ENCODE measurements around the gene KLK8. TPM values are rescaled to one million over a fixed set of nuclear protein-coding genes. Genes with fewer than 3 reads are reported as not detected.

The KLK8 gene
- total RNA-seq, 1 experiment from 2014 or later = not detected

GRCh38 chr19:51000981-51001380 lies 423 bp downstream of the KLK8 start:
- intact Hi-C loops (cut with micrococcal nuclease; ENCODE audit: unreplicated experiment) = no loop called here
- TF ChIP-seq CTCF (conservative IDR thresholded peaks at IDR 0.05; ENCODE audit: low read depth, low read length) (no peak), EZH2 (IDR thresholded peaks at IDR 0.05; ENCODE audit: borderline replicate concordance, low read depth, low read length, poor library complexity, severe bottlenecking) (no peak)
- Histone ChIP-seq H3K27me3 (replicated peaks; ENCODE audit: insufficient read depth, low read depth, low read length, poor library complexity) (peaks cover 10% of the 10 kb centered on the region), H3K4me1 (ENCODE audit: insufficient read depth, low read length, poor library complexity, severe bottlenecking) (no peaks in the 10 kb centered on the region), H3K9me3 (ENCODE audit: low read depth, low read length, poor library complexity, severe bottlenecking) (no peaks in the 10 kb centered on the region), H3K27ac (ENCODE audit: low read depth, low read length, poor library complexity, severe bottlenecking) (no peak overlapping the region), H3K36me3 (ENCODE audit: insufficient read depth, low read length, poor library complexity, severe bottlenecking) (no peaks in the 10 kb centered on the region), H3K4me3 (ENCODE audit: low read depth, low read length, poor library complexity, severe bottlenecking) (no peak overlapping the region)
- DNase-seq (ENCODE audit: low spot score) = no peak
- ChIA-PET CTCF (no interaction called here), POLR2A (ENCODE audit: low non-redundant PET) (no interaction called here)
- no TSS peak for BruUV-seq (replicated peaks)

DNA sequence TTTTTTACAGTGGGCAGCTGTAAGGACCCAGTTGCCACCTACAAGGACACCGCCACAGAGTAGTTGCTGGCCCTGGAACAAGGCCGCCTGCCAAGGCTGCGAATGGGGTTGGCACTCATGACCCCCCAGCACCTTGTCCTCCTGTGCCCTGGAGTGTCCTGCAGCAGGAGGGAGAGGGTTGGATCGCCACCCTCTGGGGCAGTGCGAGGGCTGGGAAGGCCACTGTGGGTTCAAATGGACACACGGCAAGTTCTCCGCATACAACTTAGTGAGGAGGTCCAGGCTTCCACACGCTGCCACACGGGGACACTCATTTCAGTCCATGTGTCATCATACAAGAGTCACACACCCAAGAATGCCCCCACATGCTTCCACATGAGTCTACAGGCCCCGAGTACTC lies 978 bp downstream of the KLK8 start:
- DNase-seq (ENCODE audit: low spot score) = no peak
- H3K27ac ChIP-seq (ENCODE audit: low read depth, low read length, poor library complexity, severe bottlenecking) = no peak overlapping the region
- H3K4me1 ChIP-seq (ENCODE audit: insufficient read depth, low read length, poor library complexity, severe bottlenecking) = no peaks in the 10 kb centered on the region
- CTCF ChIA-PET = no interaction called here
- H3K9me3 ChIP-seq (ENCODE audit: low read depth, low read length, poor library complexity, severe bottlenecking) = no peaks in the 10 kb centered on the region
- BruUV-seq (replicated peaks) = no TSS peak
- no peak for TF ChIP-seq CTCF (conservative IDR thresholded peaks at IDR 0.05; ENCODE audit: low read depth, low read length)
- TF ChIP-seq EZH2 (IDR thresholded peaks at IDR 0.05; ENCODE audit: borderline replicate concordance, low read depth, low read length, poor library complexity, severe bottlenecking) = no peak
- no peak overlapping the region for H3K4me3 ChIP-seq (ENCODE audit: low read depth, low read length, poor library complexity, severe bottlenecking)
- no peaks in the 10 kb centered on the region for H3K36me3 ChIP-seq (ENCODE audit: insufficient read depth, low read length, poor library complexity, severe bottlenecking)
- intact Hi-C loops (cut with micrococcal nuclease; ENCODE audit: unreplicated experiment) = no loop called here
- peaks cover 10% of the 10 kb centered on the region for H3K27me3 ChIP-seq (replicated peaks; ENCODE audit: insufficient read depth, low read depth, low read length, poor library complexity)
- POLR2A ChIA-PET (ENCODE audit: low non-redundant PET) = no interaction called here

GRCh38 chr19:50998686-50999085 lies 2.7 kb downstream of the KLK8 start:
- intact Hi-C loops (cut with micrococcal nuclease; ENCODE audit: unreplicated experiment) = no loop called here
- DNase-seq (ENCODE audit: low spot score) = no peak
- no peaks in the 10 kb centered on the region for H3K9me3 ChIP-seq (ENCODE audit: low read depth, low read length, poor library complexity, severe bottlenecking)
- peaks cover 10% of the 10 kb centered on the region for H3K27me3 ChIP-seq (replicated peaks; ENCODE audit: insufficient read depth, low read depth, low read length, poor library complexity)
- no TSS peak for BruUV-seq (replicated peaks)
- H3K36me3 ChIP-seq (ENCODE audit: insufficient read depth, low read length, poor library complexity, severe bottlenecking) = no peaks in the 10 kb centered on the region
- H3K4me1 ChIP-seq (ENCODE audit: insufficient read depth, low read length, poor library complexity, severe bottlenecking) = no peaks in the 10 kb centered on the region
- ChIA-PET CTCF (no interaction called here), POLR2A (ENCODE audit: low non-redundant PET) (no interaction called here)
- no peak overlapping the region for H3K4me3 ChIP-seq (ENCODE audit: low read depth, low read length, poor library complexity, severe bottlenecking)
- no peak for TF ChIP-seq CTCF (conservative IDR thresholded peaks at IDR 0.05; ENCODE audit: low read depth, low read length)
- no peak for TF ChIP-seq EZH2 (IDR thresholded peaks at IDR 0.05; ENCODE audit: borderline replicate concordance, low read depth, low read length, poor library complexity, severe bottlenecking)
- H3K27ac ChIP-seq (ENCODE audit: low read depth, low read length, poor library complexity, severe bottlenecking) = no peak overlapping the region
